ENCODE results near the gene SLC25A38.
"Not testable (repeated sequence)": the region's sequence is repeated elsewhere in the genome, so short reads cannot be mapped to it uniquely, and the experiment has no call there.

The SLC25A38 gene

DNA sequence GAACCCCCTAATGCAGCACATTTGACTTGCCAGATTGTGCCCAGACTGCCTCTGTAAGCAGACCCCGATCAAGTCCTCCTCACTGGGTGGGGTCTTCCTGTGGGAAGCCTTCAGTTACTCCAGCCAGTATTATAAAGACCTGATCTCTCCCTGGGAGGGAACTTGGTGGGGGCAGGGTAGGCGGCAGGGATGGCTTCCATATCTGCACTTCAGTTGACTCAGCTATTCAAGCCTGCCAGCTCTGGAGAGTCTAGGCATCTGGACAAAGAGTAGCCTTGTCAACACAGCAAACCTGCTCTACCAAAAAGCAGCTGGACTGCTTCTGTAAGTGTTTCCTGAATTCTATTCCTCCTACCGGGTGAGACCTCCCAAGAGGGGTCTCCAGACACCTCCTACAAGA is 21.0 kb upstream of the SLC25A38 start:
- H3K9me3 ChIP-seq (replicated peaks in 1 of 2; ENCODE audit: control insufficient read depth in 2 of 2, insufficient read depth in 1 of 2, low read depth in 1 of 2, low read length in 2 of 2): no peaks in the 10 kb centered on the region
- H3K4me2 ChIP-seq (ENCODE audit: insufficient read depth, low read length, poor library complexity, severe bottlenecking): no peak overlapping the region
- H2BK5ac ChIP-seq (ENCODE audit: low read length): no peak overlapping the region
- no peak overlapping the region for H3K4ac ChIP-seq (ENCODE audit: low read length)
- H2AFZ ChIP-seq (ENCODE audit: low read length): no peak overlapping the region
- peak overlapping the region; percentile 31 for H3K14ac ChIP-seq (ENCODE audit: low read length)
- no peak overlapping the region for H2AK5ac ChIP-seq (ENCODE audit: low read depth, low read length)
- H3K23ac ChIP-seq (ENCODE audit: low read depth, low read length, poor library complexity): no peak overlapping the region
- H3K27me3 ChIP-seq (ENCODE audit: control insufficient read depth in 3 of 3, insufficient read depth in 3 of 3, low read depth in 1 of 3, low read length in 3 of 3): peaks cover 0 to 3% (median 0%) of the 10 kb centered on the region in 3 experiments
- H3K27ac ChIP-seq (replicated peaks; ENCODE audit: low read length): no peak overlapping the region
- peaks cover 0 to 4% of the 10 kb centered on the region in 2 donors for H3K4me1 ChIP-seq (ENCODE audit: control insufficient read depth in 2 of 2, insufficient read depth in 1 of 2, low read depth in 1 of 2, low read length in 2 of 2)
- H2BK15ac ChIP-seq (ENCODE audit: low read length): no peak overlapping the region
- no peak for DNase-seq (ENCODE audit: low spot score)
- no peak overlapping the region for H3K9ac ChIP-seq (ENCODE audit: low read depth, low read length, poor library complexity)
- H2BK12ac ChIP-seq (ENCODE audit: low read length): no peak overlapping the region
- no peak overlapping the region for H4K8ac ChIP-seq (ENCODE audit: low read depth, low read length)
- no peaks in the 10 kb centered on the region for H3K79me1 ChIP-seq (ENCODE audit: low read depth, low read length)
- H4K91ac ChIP-seq (ENCODE audit: low read depth, low read length, poor library complexity): no peak overlapping the region
- H3K18ac ChIP-seq (ENCODE audit: low read length): no peak overlapping the region
- no peak overlapping the region for H2BK120ac ChIP-seq (ENCODE audit: low read depth, low read length)
- H3K36me3 ChIP-seq (replicated peaks in 1 of 2; ENCODE audit: control insufficient read depth in 2 of 2, insufficient read depth in 2 of 2, low read length in 2 of 2): no peaks in the 10 kb centered on the region
- no CpG with 5 or more reads among the region's 3 CpGs for WGBS, 2 donors (ENCODE audit: extremely low coverage in 2 of 2, insufficient read length in 2 of 2, insufficient replicate concordance in 1 of 2)
- no peak overlapping the region for H3K4me3 ChIP-seq (ENCODE audit: low read length in 2 of 2)

GRCh38 chr3:39362812-39363211 is 20.4 kb upstream of the SLC25A38 start:
- no peak overlapping the region for H3K4ac ChIP-seq (ENCODE audit: low read length)
- H3K9me3 ChIP-seq (replicated peaks in 1 of 2; ENCODE audit: control insufficient read depth in 2 of 2, insufficient read depth in 1 of 2, low read depth in 1 of 2, low read length in 2 of 2): no peaks in the 10 kb centered on the region
- no peak overlapping the region for H4K91ac ChIP-seq (ENCODE audit: low read depth, low read length, poor library complexity)
- H3K14ac ChIP-seq (ENCODE audit: low read length): no peak overlapping the region
- H3K27me3 ChIP-seq (ENCODE audit: control insufficient read depth in 3 of 3, insufficient read depth in 3 of 3, low read depth in 1 of 3, low read length in 3 of 3): peaks cover 0 to 3% (median 0%) of the 10 kb centered on the region in 3 experiments
- H2AK5ac ChIP-seq (ENCODE audit: low read depth, low read length): no peak overlapping the region
- no peak overlapping the region for H3K23ac ChIP-seq (ENCODE audit: low read depth, low read length, poor library complexity)
- H2BK5ac ChIP-seq (ENCODE audit: low read length): no peak overlapping the region
- H3K79me1 ChIP-seq (ENCODE audit: low read depth, low read length): no peaks in the 10 kb centered on the region
- no peak overlapping the region for H2AFZ ChIP-seq (ENCODE audit: low read length)
- no peak for DNase-seq (ENCODE audit: low spot score)
- H3K4me2 ChIP-seq (ENCODE audit: insufficient read depth, low read length, poor library complexity, severe bottlenecking): no peak overlapping the region
- no peak overlapping the region for H3K4me3 ChIP-seq (ENCODE audit: low read length in 2 of 2)
- no peak overlapping the region for H4K8ac ChIP-seq (ENCODE audit: low read depth, low read length)
- no peak overlapping the region for H2BK12ac ChIP-seq (ENCODE audit: low read length)
- no peaks in the 10 kb centered on the region for H3K36me3 ChIP-seq (replicated peaks in 1 of 2; ENCODE audit: control insufficient read depth in 2 of 2, insufficient read depth in 2 of 2, low read length in 2 of 2)
- no peak overlapping the region for H3K18ac ChIP-seq (ENCODE audit: low read length)
- WGBS, 2 donors (ENCODE audit: extremely low coverage in 2 of 2, insufficient read length in 2 of 2, insufficient replicate concordance in 1 of 2): no CpG with 5 or more reads among the region's 2 CpGs
- no peak overlapping the region for H2BK15ac ChIP-seq (ENCODE audit: low read length)
- H3K4me1 ChIP-seq (ENCODE audit: control insufficient read depth in 2 of 2, insufficient read depth in 1 of 2, low read depth in 1 of 2, low read length in 2 of 2): peaks cover 0 to 4% of the 10 kb centered on the region in 2 donors
- no peak overlapping the region for H3K9ac ChIP-seq (ENCODE audit: low read depth, low read length, poor library complexity)
- H2BK120ac ChIP-seq (ENCODE audit: low read depth, low read length): no peak overlapping the region
- H3K27ac ChIP-seq (replicated peaks; ENCODE audit: low read length): no peak overlapping the region

DNA sequence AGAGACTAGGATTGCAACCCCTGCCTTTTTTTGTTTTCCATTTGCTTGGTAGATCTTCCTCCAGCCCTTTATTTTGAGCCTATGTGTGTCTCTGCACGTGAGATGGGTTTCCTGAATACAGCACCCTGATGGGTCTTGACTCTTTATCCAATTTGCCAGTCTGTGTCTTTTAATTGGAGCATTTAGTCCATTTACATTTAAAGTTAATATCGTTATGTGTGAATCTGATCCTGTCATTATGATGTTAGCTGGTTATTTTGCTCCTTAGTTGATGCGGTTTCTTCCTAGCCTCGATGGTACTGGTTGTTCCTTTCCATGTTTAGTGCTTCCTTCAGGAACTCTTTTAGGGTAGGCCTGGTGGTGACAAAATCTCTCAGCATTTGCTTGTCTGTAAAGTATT is 12.7 kb upstream of the SLC25A38 start:
- not testable (repeated sequence) for H3K36me3 ChIP-seq (replicated peaks in 1 of 2; ENCODE audit: control insufficient read depth in 2 of 2, insufficient read depth in 2 of 2, low read length in 2 of 2); H2BK120ac ChIP-seq (ENCODE audit: low read depth, low read length)

GRCh38 chr3:39372833-39373232 is 10.3 kb upstream of the SLC25A38 start:
- H2AK5ac ChIP-seq (ENCODE audit: low read depth, low read length): no peak overlapping the region
- H3K27me3 ChIP-seq (ENCODE audit: control insufficient read depth in 3 of 3, insufficient read depth in 3 of 3, low read depth in 1 of 3, low read length in 3 of 3): no peaks in the 10 kb centered on the region
- no peak overlapping the region for H4K91ac ChIP-seq (ENCODE audit: low read depth, low read length, poor library complexity)
- no peak overlapping the region for H3K4ac ChIP-seq (ENCODE audit: low read length)
- H4K8ac ChIP-seq (ENCODE audit: low read depth, low read length): no peak overlapping the region
- H3K36me3 ChIP-seq (replicated peaks in 1 of 2; ENCODE audit: control insufficient read depth in 2 of 2, insufficient read depth in 2 of 2, low read length in 2 of 2): no peaks in the 10 kb centered on the region
- H2BK12ac ChIP-seq (ENCODE audit: low read length): no peak overlapping the region
- no peak overlapping the region for H3K9ac ChIP-seq (ENCODE audit: low read depth, low read length, poor library complexity)
- no peak overlapping the region for H3K23ac ChIP-seq (ENCODE audit: low read depth, low read length, poor library complexity)
- no peaks in the 10 kb centered on the region for H3K79me1 ChIP-seq (ENCODE audit: low read depth, low read length)
- no peak overlapping the region for H2BK15ac ChIP-seq (ENCODE audit: low read length)
- no peak overlapping the region for H2BK5ac ChIP-seq (ENCODE audit: low read length)
- H2BK120ac ChIP-seq (ENCODE audit: low read depth, low read length): no peak overlapping the region
- no peak overlapping the region for H3K18ac ChIP-seq (ENCODE audit: low read length)
- no peak overlapping the region for H3K4me2 ChIP-seq (ENCODE audit: insufficient read depth, low read length, poor library complexity, severe bottlenecking)
- no peaks in the 10 kb centered on the region for H3K9me3 ChIP-seq (replicated peaks in 1 of 2; ENCODE audit: control insufficient read depth in 2 of 2, insufficient read depth in 1 of 2, low read depth in 1 of 2, low read length in 2 of 2)
- DNase-seq (ENCODE audit: low spot score): no peak
- peaks cover 0 to 4% of the 10 kb centered on the region in 2 donors for H3K4me1 ChIP-seq (ENCODE audit: control insufficient read depth in 2 of 2, insufficient read depth in 1 of 2, low read depth in 1 of 2, low read length in 2 of 2)
- no peak overlapping the region for H2AFZ ChIP-seq (ENCODE audit: low read length)
- no peak overlapping the region for H3K14ac ChIP-seq (ENCODE audit: low read length)
- no peak overlapping the region for H3K27ac ChIP-seq (replicated peaks; ENCODE audit: low read length)
- H3K4me3 ChIP-seq (ENCODE audit: low read length in 2 of 2): no peak overlapping the region

More for the DNA sequence above, 12.7 kb upstream of the SLC25A38 start:
- not testable (repeated sequence) for H2BK12ac ChIP-seq (ENCODE audit: low read length); H3K27me3 ChIP-seq (ENCODE audit: control insufficient read depth in 3 of 3, insufficient read depth in 3 of 3, low read depth in 1 of 3, low read length in 3 of 3); H3K4me1 ChIP-seq (ENCODE audit: control insufficient read depth in 2 of 2, insufficient read depth in 1 of 2, low read depth in 1 of 2, low read length in 2 of 2); H3K4me3 ChIP-seq (ENCODE audit: low read length in 2 of 2); H3K9ac ChIP-seq (ENCODE audit: low read depth, low read length, poor library complexity); H2AK5ac ChIP-seq (ENCODE audit: low read depth, low read length); H4K8ac ChIP-seq (ENCODE audit: low read depth, low read length); H2BK5ac ChIP-seq (ENCODE audit: low read length); H3K4me2 ChIP-seq (ENCODE audit: insufficient read depth, low read length, poor library complexity, severe bottlenecking); DNase-seq (ENCODE audit: low spot score); H3K4ac ChIP-seq (ENCODE audit: low read length); H3K14ac ChIP-seq (ENCODE audit: low read length); H3K79me1 ChIP-seq (ENCODE audit: low read depth, low read length); H2BK15ac ChIP-seq (ENCODE audit: low read length); H2AFZ ChIP-seq (ENCODE audit: low read length); H3K23ac ChIP-seq (ENCODE audit: low read depth, low read length, poor library complexity); H3K18ac ChIP-seq (ENCODE audit: low read length); H3K9me3 ChIP-seq (replicated peaks in 1 of 2; ENCODE audit: control insufficient read depth in 2 of 2, insufficient read depth in 1 of 2, low read depth in 1 of 2, low read length in 2 of 2); H4K91ac ChIP-seq (ENCODE audit: low read depth, low read length, poor library complexity); H3K27ac ChIP-seq (replicated peaks; ENCODE audit: low read length)
- no CpG with 5 or more reads among the region's 4 CpGs for WGBS, 2 donors (ENCODE audit: extremely low coverage in 2 of 2, insufficient read length in 2 of 2, insufficient replicate concordance in 1 of 2)
